ENCODE data around the gene OBI1.
A peak's percentile ranks its signal among the peaks of the same experiment; 100 is the strongest.
"Not testable (repeated sequence)": the region's sequence is repeated elsewhere in the genome, so short reads cannot be mapped to it uniquely, and the experiment has no call there.

Gene OBI1

DNA sequence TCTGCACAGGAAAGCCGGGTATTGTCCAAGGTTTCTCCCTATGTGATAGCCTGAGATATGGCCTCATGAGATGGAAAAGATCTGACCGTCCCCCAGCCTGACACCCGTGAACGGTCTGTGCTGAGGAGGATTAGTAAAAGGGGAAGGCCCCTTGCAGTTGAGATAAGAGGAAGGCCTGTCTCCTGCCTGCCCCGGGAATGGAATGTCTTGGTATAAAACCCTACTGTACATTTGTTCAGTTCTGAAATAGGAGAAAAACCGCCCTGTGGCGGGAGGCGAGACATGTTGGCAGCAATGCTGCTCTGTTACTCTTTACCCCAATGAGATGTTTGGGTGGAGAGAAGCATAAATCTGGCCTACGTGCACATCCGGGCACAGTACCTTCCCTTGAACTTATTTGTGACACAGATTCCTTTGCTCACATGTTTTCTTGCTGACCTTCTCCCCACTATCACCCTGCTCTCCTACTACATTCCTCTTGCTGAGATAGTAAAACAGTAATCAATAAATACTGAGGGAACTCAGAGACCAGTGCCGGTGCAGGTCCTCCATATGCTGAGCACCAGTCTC is 11.8 kb downstream of the OBI1 start:
- not testable (repeated sequence) for DNase-seq

DNA sequence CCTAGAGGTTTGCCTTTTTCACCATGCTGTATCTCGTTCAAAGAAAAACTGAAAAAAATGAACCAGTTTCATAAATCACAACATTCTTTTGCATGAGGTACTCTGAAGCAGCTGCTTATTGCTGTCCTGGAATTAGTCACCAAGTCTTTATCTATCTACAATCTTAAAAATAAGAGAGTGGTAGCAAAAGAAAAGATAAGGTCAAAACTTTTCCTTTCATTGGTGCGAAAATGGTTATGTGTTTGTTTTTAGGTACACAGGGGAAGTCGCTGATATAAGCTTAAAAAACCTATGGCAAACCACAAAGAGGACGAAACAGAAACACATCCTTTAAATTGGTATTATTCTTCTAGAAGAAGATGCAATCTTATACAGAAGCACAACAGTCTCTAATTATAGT is 20.7 kb downstream of the OBI1 start:
- DNase-seq, result no peak

DNA sequence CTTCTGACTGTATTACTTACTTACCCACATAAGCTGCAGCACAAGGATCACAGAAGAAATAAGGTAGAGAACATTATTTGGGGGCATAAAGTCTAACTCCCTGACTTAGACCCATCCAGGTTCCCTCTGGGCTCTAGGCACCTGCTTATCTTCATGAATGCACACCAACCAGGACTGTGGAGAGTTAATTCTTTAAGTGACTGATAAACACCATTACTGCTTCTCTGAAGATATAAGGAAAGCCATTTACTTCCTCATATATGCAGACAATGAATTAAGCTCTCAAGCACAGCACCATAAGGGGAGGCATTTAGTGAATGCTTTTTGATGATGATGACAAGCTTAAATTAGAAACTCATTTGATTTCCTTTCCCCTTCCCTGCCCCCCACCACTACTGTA is 22.5 kb downstream of the OBI1 start:
- DNase-seq, result no peak

DNA sequence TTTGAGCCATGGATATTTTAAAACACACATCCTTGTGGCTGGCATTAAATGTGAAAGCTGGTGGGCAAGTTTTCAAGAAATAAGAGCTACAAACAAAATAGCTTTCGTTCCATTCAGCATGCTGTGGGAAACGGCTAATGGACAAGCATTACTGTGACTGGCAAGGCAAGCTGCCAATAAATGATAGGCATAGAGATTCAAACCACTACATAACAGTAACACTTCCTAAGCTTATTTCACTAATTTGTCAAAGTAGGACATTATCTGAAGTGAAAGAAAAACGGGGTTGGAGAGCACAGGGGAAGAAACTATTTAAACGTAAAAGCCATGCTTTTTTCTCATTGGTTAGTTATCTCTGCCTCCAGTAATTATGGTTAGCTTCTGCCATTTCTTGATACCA is 26.0 kb downstream of the OBI1 start:
- no peak for DNase-seq

DNA sequence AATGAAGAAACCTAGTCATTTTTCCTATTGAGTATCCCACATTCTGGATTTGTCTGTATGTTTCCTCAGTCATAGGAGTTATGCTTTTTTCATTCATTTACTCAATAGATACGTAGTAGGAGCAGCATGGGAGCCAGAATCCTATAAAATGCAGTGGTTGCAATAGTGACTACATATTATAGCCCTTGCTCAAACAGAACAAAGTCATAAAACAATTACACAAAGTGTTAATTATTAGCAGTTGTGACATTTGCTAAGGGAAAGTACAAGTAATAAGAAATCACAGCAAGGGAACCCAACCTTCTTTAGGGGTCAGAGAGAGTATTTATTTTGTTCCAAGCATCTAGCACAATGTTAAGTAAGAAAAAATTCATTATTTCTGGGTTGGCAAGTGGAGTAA is 27.9 kb downstream of the OBI1 start:
- no peak for DNase-seq

DNA sequence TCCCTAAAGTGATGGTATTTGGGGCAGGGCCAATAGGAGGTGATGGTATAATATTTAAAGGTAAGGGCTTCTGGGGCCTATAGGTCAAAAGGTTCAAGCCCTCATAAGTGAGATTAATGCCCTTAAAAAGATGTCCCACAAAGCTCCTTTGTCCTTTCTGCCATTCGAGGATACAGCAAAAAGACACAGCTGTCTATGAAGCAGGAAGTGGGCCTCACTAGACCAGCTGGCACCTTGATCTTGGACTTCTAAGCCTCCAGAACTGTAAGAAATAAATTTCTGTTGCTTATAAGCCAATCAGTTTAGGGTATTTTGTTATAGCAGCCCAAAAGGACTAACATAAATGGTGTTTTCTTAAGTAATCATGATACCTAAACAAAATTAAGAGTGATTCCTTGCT is 28.4 kb downstream of the OBI1 start:
- no peak for DNase-seq

GRCh38 chr13:78625384-78625783 is 33.6 kb downstream of the OBI1 start:
- no peak for DNase-seq

- DNase-seq, result no peak
Measured at GRCh38 chr13:78623132-78623531, 35.8 kb downstream of the OBI1 start.

DNA sequence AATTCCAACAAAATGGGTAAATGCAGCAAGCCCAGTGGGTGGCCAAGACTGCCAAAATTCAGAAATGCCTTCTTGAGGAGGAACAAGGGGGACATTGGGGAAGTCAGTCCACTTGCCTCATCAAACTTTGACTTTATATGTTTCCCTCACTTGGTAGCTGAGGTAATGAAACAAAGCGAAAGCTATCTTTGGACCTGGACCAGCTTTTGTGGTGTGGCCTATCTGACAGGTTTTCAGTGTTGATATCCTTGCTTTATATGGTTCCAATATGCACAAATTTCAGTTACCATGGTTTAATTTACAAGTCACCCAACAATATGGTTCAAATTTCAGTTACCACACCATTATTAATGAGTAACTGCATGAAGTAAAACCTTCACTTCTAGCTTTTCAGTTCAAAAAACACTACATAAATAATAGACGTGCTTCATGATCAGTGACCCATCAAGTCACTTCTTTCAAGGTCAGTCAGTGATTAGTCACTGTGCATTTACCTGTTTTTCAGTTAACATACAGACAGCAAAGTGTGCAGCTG is 38.0 kb downstream of the OBI1 start:
- DNase-seq, result no peak

GRCh38 chr13:78618411-78618810 is 40.5 kb downstream of the OBI1 start:
- no peak for DNase-seq

DNA sequence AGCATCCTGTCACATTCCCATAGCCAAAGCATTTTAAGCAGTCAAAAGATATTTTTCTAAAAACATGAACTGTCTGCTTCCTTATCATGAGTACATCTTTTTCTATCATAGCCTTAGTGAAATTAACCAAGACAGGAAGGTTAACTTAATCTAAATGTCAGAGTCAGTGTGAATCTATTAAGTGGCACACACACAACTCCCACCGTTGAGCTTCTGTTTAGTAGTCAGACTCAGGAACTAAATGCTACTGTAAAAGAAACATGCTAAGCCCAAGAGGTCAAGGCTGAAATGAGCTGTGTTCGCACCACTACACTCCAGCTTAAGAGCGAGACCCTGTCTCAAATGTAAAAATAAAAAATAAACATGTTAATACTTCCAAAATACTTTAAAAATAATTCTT is 47.9 kb downstream of the OBI1 start:
- DNase-seq, result no peak

- DNase-seq, result no peak
Measured at GRCh38 chr13:78610381-78610883, 48.5 kb downstream of the OBI1 start.

- DNase-seq, result no peak
Measured at GRCh38 chr13:78609464-78610205, 49.3 kb downstream of the OBI1 start.

- no peak for DNase-seq
Measured at GRCh38 chr13:78608688-78609463, 50.1 kb downstream of the OBI1 start.

DNA sequence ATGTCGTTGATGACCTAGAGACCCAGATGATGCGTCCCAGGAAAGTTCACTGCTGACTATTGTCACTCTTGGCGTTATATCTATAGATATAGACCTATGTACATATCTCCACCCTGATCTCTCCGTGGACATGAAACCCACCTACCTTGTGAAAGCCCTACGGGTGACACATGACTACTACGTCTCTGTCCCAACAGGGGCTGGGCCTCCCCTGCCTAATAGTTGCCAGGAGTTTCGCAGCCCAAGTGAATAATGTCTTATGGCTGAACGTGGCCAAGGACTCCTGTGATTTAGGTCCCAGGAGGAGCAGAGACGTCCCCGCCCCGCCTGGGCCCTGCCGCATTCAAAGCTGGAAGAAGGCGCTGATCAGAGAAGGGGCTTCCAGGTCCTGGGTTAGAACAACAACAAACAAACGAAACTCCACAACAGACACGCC is 50.7 kb downstream of the OBI1 start:
- no peak for DNase-seq

- no peak for DNase-seq
Measured at GRCh38 chr13:78607409-78608251, 51.3 kb downstream of the OBI1 start.

- DNase-seq, result no peak
Measured at GRCh38 chr13:78606471-78607408, 52.2 kb downstream of the OBI1 start.

DNA sequence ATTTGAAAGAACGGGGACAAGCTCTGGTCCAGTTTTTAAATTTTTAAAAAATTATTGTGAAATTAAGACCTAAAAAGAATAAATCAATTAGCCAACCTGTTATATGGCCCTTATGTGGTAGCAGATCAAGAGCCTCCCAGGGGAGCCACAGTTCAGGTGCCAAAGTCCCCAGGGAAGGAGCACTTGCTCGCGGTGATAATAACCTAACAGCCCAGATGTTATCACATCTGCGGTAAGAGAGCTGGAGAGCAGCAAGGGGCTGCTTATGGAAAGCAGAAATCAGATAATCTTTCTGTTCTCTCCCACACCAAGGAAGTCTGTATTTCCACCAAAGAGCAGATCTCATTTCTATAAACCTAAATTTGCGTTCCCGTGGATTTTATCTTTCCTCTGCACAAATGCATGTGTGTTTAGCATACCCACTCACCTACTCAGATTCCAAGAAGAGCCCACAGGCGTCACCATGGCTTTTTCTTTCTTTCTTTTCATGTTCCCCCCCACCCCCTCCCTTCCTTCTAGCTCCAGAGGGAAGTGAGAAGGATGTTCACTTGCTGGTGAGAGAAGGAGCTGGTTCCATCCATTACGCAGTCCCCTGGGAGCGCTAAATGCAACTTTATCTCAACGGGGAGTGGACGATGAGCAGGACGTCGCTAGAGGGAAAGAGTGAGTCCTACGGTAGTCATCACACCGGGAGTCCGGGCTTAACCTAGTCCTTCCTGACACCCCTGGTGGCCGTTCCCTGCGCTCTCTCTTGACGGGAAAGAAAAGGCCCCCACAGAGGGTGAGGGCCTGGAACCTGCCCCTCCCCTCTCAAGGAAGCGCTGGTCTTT is 54.0 kb downstream of the OBI1 start:
- no peak for DNase-seq

DNA sequence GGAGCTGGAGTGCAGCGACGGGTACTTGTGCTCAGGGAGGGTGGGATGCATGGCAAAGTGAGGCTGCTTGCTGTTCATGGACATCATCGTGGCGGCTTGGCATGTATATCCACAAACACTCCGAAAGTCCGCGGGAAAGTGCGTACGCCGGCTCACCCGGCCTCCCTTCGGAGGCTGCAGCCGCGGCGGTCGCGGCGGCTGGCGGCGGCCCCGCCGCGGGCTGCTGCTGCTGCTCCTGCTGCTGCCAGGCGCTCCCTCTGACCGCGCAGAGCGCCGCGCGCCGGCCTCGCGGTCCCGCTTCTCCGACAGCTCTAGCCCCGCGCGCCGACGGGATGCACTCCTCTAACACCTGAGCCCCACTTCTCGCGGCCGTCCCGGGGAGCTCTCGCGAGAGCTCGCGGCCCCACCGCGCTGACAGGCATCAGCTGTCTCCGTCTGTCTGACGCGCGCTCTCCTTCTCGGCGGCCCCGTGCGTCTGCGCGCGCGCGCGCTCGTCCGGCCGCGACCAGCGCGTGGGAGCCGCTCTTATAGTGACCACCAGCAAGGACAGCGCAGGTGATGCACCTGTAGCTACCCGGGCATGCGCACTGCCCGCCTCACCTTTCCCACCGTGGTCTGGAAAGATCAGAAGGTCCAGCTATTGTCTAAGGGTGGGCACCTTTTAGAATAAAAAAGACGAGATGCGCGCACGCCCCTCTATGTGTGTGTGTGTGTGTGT is 55.6 kb downstream of the OBI1 start, which contains the start of gene POU4F1:
TSS of gene POU4F1 (minus strand) at position 313 of the 718 bp plus-strand sequence. CDS start at position 87, 226 bp downstream.
- peak; percentile 84 for DNase-seq
